ENCODE results near the gene URB1.

The URB1 gene

GRCh38 chr21:32304998-32305397 is 87.8 kb downstream of the URB1 start:
- Histone ChIP-seq H3K36me3 (ENCODE audit: insufficient read depth, low read length) (no peaks in the 10 kb centered on the region), H3K9ac (ENCODE audit: low read depth, low read length, poor library complexity, severe bottlenecking) (no peak overlapping the region)
- no peak for TF ChIP-seq EZH2phosphoT487 (IDR thresholded peaks at IDR 0.05; ENCODE audit: borderline replicate concordance)
- TF ChIP-seq CTCF (conservative IDR thresholded peaks at IDR 0.05; ENCODE audit: low read length), result no peak

GRCh38 chr21:32303385-32303784 is 89.4 kb downstream of the URB1 start:
- no peaks in the 10 kb centered on the region for H3K9me2 ChIP-seq (replicated peaks; ENCODE audit: low read depth, low read length)
- H3K27me3 ChIP-seq (ENCODE audit: insufficient read depth, low read length, poor library complexity, severe bottlenecking), result no peaks in the 10 kb centered on the region
- no peak overlapping the region for H3K4me2 ChIP-seq (ENCODE audit: low read depth, low read length, poor library complexity, severe bottlenecking)
- no peaks in the 10 kb centered on the region for H3K36me3 ChIP-seq (ENCODE audit: insufficient read depth, low read length)
- TF ChIP-seq CTCF (conservative IDR thresholded peaks at IDR 0.05; ENCODE audit: low read length) (no peak), EZH2phosphoT487 (IDR thresholded peaks at IDR 0.05; ENCODE audit: borderline replicate concordance) (no peak)
- no peaks in the 10 kb centered on the region for H3K9me3 ChIP-seq (ENCODE audit: insufficient read depth, low read depth, low read length)
- H3K9ac ChIP-seq (ENCODE audit: low read depth, low read length, poor library complexity, severe bottlenecking), result no peak overlapping the region
- no peak overlapping the region for H3K4me3 ChIP-seq (ENCODE audit: low read length, poor library complexity, severe bottlenecking)
- H3F3A ChIP-seq (ENCODE audit: low read depth), result no peaks in the 10 kb centered on the region
- no peak overlapping the region for H2AFZ ChIP-seq (ENCODE audit: low read length)
- H3K79me2 ChIP-seq (ENCODE audit: insufficient read depth, low read length), result no peaks in the 10 kb centered on the region
- H4K20me1 ChIP-seq (ENCODE audit: insufficient read depth, low read length, poor library complexity, severe bottlenecking), result no peaks in the 10 kb centered on the region
- no peaks in the 10 kb centered on the region for H3K4me1 ChIP-seq (ENCODE audit: insufficient read depth, low read length, poor library complexity, severe bottlenecking)

More at GRCh38 chr21:32304998-32305397, 87.8 kb downstream of the URB1 start:
- Histone ChIP-seq H3F3A (ENCODE audit: low read depth) (no peaks in the 10 kb centered on the region), H3K4me1 (ENCODE audit: insufficient read depth, low read length, poor library complexity, severe bottlenecking) (no peaks in the 10 kb centered on the region), H3K27me3 (ENCODE audit: insufficient read depth, low read length, poor library complexity, severe bottlenecking) (no peaks in the 10 kb centered on the region), H3K4me3 (ENCODE audit: low read length, poor library complexity, severe bottlenecking) (no peak overlapping the region), H3K9me3 (ENCODE audit: insufficient read depth, low read depth, low read length) (no peaks in the 10 kb centered on the region), H3K9me2 (replicated peaks; ENCODE audit: low read depth, low read length) (no peaks in the 10 kb centered on the region), H3K4me2 (ENCODE audit: low read depth, low read length, poor library complexity, severe bottlenecking) (no peak overlapping the region), H3K79me2 (ENCODE audit: insufficient read depth, low read length) (no peaks in the 10 kb centered on the region), H4K20me1 (ENCODE audit: insufficient read depth, low read length, poor library complexity, severe bottlenecking) (no peaks in the 10 kb centered on the region), H2AFZ (ENCODE audit: low read length) (no peak overlapping the region)

- Histone ChIP-seq H3K4me3 (ENCODE audit: low read length, poor library complexity, severe bottlenecking) (no peak overlapping the region), H3K4me2 (ENCODE audit: low read depth, low read length, poor library complexity, severe bottlenecking) (no peak overlapping the region), H3F3A (ENCODE audit: low read depth) (no peaks in the 10 kb centered on the region), H3K79me2 (ENCODE audit: insufficient read depth, low read length) (no peaks in the 10 kb centered on the region), H3K9me2 (replicated peaks; ENCODE audit: low read depth, low read length) (no peaks in the 10 kb centered on the region), H3K4me1 (ENCODE audit: insufficient read depth, low read length, poor library complexity, severe bottlenecking) (no peaks in the 10 kb centered on the region), H2AFZ (ENCODE audit: low read length) (no peak overlapping the region), H3K36me3 (ENCODE audit: insufficient read depth, low read length) (no peaks in the 10 kb centered on the region), H4K20me1 (ENCODE audit: insufficient read depth, low read length, poor library complexity, severe bottlenecking) (no peaks in the 10 kb centered on the region), H3K27me3 (ENCODE audit: insufficient read depth, low read length, poor library complexity, severe bottlenecking) (no peaks in the 10 kb centered on the region), H3K9ac (ENCODE audit: low read depth, low read length, poor library complexity, severe bottlenecking) (no peak overlapping the region), H3K9me3 (ENCODE audit: insufficient read depth, low read depth, low read length) (no peaks in the 10 kb centered on the region)
- no peak for TF ChIP-seq CTCF (conservative IDR thresholded peaks at IDR 0.05; ENCODE audit: low read length)
- no peak for TF ChIP-seq EZH2phosphoT487 (IDR thresholded peaks at IDR 0.05; ENCODE audit: borderline replicate concordance)
Measured at GRCh38 chr21:32302560-32302959, 90.3 kb downstream of the URB1 start.

Measured in Loucy (cell line).